ENCODE measurements around the gene SERAC1.
"Not testable (repeated sequence)": the region's sequence is repeated elsewhere in the genome, so short reads cannot be mapped to it uniquely, and the experiment has no call there.

The SERAC1 gene

DNA sequence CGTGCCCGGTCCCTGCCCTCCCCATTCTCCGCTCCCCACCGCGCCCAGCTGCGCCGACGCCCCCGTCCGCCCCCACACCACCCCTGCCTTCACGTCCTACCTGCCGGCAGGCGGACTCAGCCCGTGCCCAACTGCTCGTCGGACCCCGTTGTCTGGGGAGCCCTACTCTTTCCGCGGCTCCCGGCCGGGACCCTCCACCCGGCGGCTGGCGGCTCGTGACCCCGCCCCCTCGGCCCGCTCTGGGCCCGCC is at the start of gene SERAC1:
SERAC1 (minus strand) TSS at position 223 of the 250 bp plus-strand sequence. CDS start 9,899 bp downstream, outside the sequence.
- no peak for DNase-seq (ENCODE audit: low spot score)
- FAIRE-seq: no peak

- peak; percentile 71 for DNase-seq (ENCODE audit: low spot score)
- peak; percentile 40 for FAIRE-seq
These were observed 46.0 kb upstream of the SERAC1 start for GRCh38 chr6:158213925-158214674.

DNA sequence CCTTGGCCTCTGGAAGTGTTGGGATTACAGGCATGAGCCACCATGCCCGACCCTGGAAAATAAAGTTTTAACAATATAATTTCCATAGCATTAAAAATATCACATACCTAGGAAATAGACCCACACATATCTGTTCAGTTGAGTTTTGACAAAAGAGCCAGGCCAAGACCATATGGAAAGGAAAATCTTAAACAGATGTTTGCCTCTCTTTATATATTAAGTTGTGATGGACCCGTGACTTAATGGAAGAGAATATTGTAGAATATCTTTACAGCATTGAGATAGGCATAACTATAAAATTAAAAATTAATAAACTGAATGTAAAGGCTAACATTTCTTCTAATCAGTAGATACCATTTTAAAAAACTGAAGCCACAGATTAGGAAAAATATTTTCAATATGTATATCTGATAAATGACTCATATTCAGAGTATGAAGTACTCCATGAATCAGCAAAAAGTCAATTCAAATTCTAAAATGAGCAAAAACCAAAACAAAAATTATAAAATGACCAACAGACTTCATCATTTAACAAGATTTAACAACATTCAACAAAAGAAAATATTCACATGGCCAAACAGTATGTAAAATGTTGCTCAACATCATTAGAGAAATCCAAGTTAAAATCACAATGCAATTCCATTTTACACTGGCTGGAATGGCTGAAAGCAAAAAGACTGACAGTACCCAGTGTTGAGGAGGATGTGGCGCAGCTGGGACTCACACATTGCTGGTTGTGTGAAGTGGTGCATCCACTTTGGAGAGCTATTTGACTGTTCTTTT is 43.4 kb upstream of the SERAC1 start:
- no peak for FAIRE-seq
- no peak for DNase-seq (ENCODE audit: low spot score)

DNA sequence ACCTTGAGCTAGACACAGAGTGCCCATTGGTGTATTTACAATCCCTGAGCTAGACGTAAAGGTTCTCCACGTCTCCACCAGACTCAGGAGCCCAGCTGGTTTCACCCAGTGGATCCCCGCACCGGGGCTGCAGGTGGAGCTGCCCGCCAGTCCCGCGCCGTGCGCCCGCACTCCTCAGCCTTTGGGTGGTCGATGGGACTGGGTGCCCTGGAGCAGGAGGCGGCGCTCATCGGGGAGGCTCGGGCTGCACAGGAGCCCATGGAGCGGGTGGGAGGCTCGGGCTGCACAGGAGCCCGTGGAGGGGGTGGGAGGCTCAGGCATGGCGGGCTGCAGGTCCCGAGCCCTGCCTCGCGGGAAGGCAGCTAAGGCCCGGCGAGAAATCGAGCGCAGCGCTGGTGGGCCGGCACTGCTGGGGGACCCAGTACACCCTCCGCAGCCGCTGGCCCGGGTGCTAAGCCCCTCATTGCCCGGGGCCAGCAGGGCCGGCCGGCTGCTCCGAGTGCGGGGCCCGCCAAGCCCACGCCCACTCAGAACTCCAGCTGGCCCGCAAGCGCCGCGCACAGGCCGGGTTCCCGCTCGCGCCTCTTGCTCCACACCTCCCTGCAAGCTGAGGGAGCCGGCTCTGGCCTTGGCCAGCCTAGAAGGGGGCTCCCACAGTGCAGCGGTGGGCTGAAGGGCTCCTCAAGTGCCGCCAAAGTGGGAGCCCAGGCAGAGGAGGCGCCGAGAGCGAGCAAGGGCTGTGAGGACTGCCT is 41.7 kb upstream of the SERAC1 start:
- DNase-seq (ENCODE audit: low spot score); FAIRE-seq: not testable (repeated sequence)

DNA sequence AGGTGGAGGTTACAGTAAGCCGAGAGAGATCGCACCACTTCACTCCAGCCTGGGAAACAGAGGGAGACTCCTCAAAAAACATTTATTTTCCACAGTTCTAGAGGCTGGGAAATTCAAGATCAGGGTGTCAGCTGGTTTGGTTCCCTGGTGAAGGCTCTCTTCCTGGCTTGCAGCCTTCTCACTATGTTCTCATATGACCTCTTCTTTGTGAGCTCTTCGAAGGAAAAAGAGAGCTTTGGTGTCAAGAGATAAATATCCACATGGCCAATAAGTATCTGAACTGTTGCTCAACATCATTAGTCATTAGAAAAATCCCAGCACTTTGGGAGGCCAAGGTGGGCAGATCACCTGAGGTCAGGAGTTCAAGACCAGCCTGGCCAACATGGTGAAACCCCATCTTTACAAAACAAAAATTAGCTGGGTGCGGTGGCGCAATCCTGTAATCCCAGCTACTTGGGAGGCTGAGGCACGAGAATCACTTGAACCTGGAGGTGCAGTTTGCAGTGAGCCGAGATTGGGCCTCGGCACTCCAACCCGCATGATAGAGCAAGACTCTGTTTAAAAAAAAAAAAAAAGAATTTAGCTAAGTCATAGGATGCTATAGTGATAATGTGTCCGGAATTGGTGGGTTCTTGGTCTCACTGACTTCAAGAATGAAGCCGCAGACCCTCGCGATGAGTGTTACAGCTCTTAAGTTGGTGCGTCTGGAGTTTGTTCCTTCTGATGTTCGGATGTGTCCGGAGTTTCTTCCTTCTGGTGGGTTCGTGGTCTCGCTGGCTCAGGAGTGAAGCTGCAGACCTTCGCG is 40.4 kb upstream of the SERAC1 start:
- not testable (repeated sequence) for FAIRE-seq; DNase-seq (ENCODE audit: low spot score)

DNA sequence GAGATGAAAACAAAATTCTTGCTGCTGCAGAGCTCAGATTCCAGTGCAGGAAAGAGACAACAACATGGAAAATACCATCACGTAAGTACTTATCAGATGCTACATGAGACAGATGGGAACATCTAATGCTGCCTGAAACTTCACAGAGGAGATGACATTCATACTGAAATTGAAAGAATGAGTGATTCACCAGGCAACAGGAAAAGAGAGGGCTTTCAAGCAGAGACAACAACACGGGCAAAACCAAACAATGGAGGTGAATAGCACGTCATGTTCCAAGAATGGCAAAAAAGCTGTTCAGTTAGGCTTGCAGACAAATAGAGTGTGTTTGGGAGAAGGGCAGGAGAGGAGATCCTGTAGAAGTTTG is 39.3 kb upstream of the SERAC1 start:
- FAIRE-seq (no peak), DNase-seq (ENCODE audit: low spot score) (no peak)

DNA sequence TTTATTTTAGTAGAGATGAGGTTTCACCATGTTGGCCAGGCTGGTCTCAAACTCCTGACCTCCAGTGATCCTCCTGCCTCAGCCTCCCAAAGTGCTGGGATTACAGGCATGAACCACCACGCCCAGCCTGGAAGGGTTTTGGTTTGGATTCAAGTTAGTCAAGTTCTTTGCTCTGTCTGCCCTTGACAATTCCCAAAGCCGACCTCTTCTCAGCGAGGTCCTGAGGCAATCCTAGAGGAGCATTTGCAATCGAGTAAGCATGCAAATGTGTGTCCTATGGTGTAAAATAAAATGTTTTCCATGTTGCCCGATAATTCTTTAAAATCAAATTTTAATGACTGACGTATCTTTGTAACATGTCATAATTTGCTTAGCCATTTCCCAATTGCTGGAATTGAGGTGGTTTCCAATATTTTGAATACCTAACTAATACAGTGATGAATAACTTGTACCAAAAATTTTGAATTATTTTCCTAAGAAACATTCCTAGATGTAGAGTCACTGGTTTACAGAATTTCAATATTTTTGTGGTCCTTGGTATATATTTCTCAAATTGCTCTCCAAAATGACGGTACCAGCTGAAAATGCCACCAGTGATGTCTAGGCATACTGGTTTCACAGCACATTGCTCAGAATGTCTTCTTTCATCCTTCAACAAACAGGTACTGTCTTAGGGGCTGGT is 38.8 kb upstream of the SERAC1 start:
- DNase-seq (ENCODE audit: low spot score) (no peak), FAIRE-seq (no peak)

- FAIRE-seq (no peak), DNase-seq (ENCODE audit: low spot score) (no peak)
These were observed 37.3 kb upstream of the SERAC1 start for GRCh38 chr6:158205169-158205944.

DNA sequence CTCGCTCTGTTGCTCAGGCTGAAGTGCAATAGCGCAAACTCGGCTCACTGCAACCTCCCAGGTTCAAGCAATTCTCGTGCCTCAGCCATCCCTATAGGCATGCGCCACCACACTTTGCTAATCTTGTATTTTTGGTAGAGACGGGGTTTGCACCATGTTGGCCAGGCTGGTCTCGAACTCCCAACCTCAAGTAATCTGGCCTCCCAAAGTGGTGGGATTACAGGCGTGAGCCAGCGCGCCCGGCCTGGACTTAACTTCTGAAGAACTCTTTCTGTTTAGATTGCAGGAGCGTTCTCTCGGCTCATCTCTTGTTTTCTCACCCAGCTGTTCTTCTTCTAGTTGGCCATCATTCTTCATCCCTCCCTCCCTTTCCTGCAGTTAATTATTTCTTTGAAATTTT is 30.4 kb upstream of the SERAC1 start:
- FAIRE-seq (no peak), DNase-seq (ENCODE audit: low spot score) (no peak)

- DNase-seq (ENCODE audit: low spot score) (no peak), FAIRE-seq (no peak)
These were observed 26.6 kb upstream of the SERAC1 start for GRCh38 chr6:158194487-158195280.

- no peak for DNase-seq (ENCODE audit: low spot score)
- FAIRE-seq: no peak
These were observed 23.7 kb upstream of the SERAC1 start for GRCh38 chr6:158191761-158192160.

GRCh38 chr6:158191032-158191431 is 23.0 kb upstream of the SERAC1 start:
- no peak for DNase-seq (ENCODE audit: low spot score)
- FAIRE-seq: no peak

- FAIRE-seq: no peak
These were observed 20.5 kb upstream of the SERAC1 start for GRCh38 chr6:158188591-158188990.

GRCh38 chr6:158185729-158186456 is 17.8 kb upstream of the SERAC1 start:
- DNase-seq (ENCODE audit: low spot score): no peak

More at GRCh38 chr6:158188591-158188990, 20.5 kb upstream of the SERAC1 start:
- DNase-seq (ENCODE audit: low spot score): no peak

DNA sequence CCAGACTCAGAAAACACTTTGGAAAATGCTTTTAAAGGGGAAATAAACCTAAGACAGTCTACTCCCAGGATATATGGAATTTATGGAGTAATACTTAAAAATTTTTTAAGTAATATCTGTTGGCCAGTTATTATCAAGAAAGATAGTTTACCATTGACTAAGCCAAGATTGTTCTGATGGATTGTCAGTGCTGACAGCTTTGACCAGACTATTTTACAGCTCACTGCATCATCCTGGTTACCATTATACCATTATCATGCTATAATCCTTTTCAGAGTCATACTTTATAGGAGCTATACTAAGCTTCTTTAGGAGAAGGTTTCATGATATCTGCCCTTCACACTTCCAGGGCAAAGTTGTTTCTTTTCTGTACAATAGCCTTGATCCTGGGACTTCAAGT is 16.5 kb upstream of the SERAC1 start:
- FAIRE-seq (no peak), DNase-seq (ENCODE audit: low spot score) (no peak)

More at GRCh38 chr6:158185729-158186456, 17.8 kb upstream of the SERAC1 start:
- FAIRE-seq: no peak

GRCh38 chr6:158183174-158183972 is 15.3 kb upstream of the SERAC1 start:
- not testable (repeated sequence) for FAIRE-seq; DNase-seq (ENCODE audit: low spot score)

GRCh38 chr6:158177712-158178111 is 9.7 kb upstream of the SERAC1 start:
- not testable (repeated sequence) for FAIRE-seq; DNase-seq (ENCODE audit: low spot score)

GRCh38 chr6:158175111-158175510 is 7.0 kb upstream of the SERAC1 start:
- DNase-seq (ENCODE audit: low spot score) (no peak), FAIRE-seq (no peak)

Measured in RCC 7860 (cell line).